ENCODE measurements around the gene FBXW7. TPM values are rescaled to one million over a fixed set of nuclear protein-coding genes. Genes with fewer than 3 reads are reported as not detected.

Gene FBXW7
- total and polyA plus RNA-seq, 2 of the 13 experiments (the other 11 are each of a cell fraction or from before 2014, with no cell fraction given), result 5.0 to 40.9 TPM

DNA sequence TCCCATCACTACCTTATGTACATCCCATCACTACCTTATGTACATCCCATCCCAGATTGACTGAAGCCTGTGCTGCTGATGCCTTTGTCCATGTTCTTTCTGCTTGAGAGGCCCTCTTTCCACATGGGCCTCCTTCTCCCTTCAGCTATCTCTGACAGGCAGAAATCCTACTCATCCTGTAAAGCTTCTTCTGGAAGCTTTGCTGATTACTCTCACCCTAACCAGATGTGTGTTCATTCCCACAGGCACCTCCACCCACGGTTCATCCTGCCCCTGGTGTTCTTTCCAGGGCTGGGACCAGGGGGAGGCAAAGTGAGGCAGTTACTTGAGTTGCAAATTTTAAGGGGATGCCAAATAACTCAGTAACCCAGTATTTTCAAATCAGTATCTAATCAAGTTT lies 22.5 kb upstream of the FBXW7 start:
- no TSS peak for BruUV-seq (replicated peaks)
- CTCF ChIA-PET (ENCODE audit: low intra/inter-chr PET ratio, low total read pairs), result no interaction called here
- TF ChIP-seq SPEN (CRISPR knock-in tag; IDR thresholded peaks at IDR 0.05; ENCODE audit: low read depth) (no peak), EZH2 (conservative IDR thresholded peaks at IDR 0.05; ENCODE audit: low read depth, low read length) (no peak), ZFP82 (CRISPR knock-in tag; IDR thresholded peaks at IDR 0.05; ENCODE audit: borderline replicate concordance) (no peak), ZSCAN25 (CRISPR knock-in tag; IDR thresholded peaks at IDR 0.05) (no peak), ZC3H13 (CRISPR knock-in tag; IDR thresholded peaks at IDR 0.05) (no peak), ZNF781 (CRISPR knock-in tag; IDR thresholded peaks at IDR 0.05; ENCODE audit: borderline replicate concordance, not compliant biosample characterization) (no peak), FOXA3 (CRISPR knock-in tag; IDR thresholded peaks at IDR 0.05) (no peak), ARNT2 (CRISPR knock-in tag; IDR thresholded peaks at IDR 0.05; ENCODE audit: low read depth) (no peak), SSRP1 (CRISPR knock-in tag; IDR thresholded peaks at IDR 0.05) (no peak), THAP11 (CRISPR knock-in tag; IDR thresholded peaks at IDR 0.05) (no peak), NRL (CRISPR knock-in tag; IDR thresholded peaks at IDR 0.05; ENCODE audit: borderline replicate concordance) (no peak), TCF7 (IDR thresholded peaks at IDR 0.05; ENCODE audit: low read depth) (no peak)
- TF ChIP-seq, protein P1, sequence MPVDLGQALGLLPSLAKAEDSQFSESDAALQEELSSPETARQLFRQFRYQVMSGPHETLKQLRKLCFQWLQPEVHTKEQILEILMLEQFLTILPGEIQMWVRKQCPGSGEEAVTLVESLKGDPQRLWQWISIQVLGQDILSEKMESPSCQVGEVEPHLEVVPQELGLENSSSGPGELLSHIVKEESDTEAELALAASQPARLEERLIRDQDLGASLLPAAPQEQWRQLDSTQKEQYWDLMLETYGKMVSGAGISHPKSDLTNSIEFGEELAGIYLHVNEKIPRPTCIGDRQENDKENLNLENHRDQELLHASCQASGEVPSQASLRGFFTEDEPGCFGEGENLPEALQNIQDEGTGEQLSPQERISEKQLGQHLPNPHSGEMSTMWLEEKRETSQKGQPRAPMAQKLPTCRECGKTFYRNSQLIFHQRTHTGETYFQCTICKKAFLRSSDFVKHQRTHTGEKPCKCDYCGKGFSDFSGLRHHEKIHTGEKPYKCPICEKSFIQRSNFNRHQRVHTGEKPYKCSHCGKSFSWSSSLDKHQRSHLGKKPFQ (CRISPR knock-in tag; IDR thresholded peaks at IDR 0.05; ENCODE audit: insufficient replicate concordance), result no peak
- TF ChIP-seq, protein P2, sequence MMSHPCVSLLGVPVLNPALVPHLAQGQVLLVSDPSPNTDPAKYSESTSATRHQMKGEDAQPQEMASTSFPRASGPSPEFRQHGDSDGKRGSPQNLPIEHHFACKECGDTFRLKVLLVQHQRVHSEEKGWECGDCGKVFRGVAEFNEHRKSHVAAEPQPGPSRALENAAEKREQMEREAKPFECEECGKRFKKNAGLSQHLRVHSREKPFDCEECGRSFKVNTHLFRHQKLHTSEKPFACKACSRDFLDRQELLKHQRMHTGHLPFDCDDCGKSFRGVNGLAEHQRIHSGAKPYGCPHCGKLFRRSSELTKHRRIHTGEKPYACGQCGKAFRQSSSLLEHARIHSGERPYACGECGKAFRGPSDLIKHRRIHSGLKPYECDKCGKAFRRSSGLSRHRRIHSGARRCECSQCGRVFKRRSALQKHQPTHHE (CRISPR knock-in tag; IDR thresholded peaks at IDR 0.05; ENCODE audit: borderline replicate concordance), result no peak
- TF ChIP-seq, protein P3, sequence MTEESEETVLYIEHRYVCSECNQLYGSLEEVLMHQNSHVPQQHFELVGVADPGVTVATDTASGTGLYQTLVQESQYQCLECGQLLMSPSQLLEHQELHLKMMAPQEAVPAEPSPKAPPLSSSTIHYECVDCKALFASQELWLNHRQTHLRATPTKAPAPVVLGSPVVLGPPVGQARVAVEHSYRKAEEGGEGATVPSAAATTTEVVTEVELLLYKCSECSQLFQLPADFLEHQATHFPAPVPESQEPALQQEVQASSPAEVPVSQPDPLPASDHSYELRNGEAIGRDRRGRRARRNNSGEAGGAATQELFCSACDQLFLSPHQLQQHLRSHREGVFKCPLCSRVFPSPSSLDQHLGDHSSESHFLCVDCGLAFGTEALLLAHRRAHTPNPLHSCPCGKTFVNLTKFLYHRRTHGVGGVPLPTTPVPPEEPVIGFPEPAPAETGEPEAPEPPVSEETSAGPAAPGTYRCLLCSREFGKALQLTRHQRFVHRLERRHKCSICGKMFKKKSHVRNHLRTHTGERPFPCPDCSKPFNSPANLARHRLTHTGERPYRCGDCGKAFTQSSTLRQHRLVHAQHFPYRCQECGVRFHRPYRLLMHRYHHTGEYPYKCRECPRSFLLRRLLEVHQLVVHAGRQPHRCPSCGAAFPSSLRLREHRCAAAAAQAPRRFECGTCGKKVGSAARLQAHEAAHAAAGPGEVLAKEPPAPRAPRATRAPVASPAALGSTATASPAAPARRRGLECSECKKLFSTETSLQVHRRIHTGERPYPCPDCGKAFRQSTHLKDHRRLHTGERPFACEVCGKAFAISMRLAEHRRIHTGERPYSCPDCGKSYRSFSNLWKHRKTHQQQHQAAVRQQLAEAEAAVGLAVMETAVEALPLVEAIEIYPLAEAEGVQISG (CRISPR knock-in tag; IDR thresholded peaks at IDR 0.05), result no peak
- TF ChIP-seq, protein P4, sequence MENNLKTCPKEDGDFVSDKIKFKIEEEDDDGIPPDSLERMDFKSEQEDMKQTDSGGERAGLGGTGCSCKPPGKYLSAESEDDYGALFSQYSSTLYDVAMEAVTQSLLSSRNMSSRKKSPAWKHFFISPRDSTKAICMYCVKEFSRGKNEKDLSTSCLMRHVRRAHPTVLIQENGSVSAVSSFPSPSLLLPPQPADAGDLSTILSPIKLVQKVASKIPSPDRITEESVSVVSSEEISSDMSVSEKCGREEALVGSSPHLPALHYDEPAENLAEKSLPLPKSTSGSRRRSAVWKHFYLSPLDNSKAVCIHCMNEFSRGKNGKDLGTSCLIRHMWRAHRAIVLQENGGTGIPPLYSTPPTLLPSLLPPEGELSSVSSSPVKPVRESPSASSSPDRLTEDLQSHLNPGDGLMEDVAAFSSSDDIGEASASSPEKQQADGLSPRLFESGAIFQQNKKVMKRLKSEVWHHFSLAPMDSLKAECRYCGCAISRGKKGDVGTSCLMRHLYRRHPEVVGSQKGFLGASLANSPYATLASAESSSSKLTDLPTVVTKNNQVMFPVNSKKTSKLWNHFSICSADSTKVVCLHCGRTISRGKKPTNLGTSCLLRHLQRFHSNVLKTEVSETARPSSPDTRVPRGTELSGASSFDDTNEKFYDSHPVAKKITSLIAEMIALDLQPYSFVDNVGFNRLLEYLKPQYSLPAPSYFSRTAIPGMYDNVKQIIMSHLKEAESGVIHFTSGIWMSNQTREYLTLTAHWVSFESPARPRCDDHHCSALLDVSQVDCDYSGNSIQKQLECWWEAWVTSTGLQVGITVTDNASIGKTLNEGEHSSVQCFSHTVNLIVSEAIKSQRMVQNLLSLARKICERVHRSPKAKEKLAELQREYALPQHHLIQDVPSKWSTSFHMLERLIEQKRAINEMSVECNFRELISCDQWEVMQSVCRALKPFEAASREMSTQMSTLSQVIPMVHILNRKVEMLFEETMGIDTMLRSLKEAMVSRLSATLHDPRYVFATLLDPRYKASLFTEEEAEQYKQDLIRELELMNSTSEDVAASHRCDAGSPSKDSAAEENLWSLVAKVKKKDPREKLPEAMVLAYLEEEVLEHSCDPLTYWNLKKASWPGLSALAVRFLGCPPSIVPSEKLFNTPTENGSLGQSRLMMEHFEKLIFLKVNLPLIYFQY (CRISPR knock-in tag; IDR thresholded peaks at IDR 0.05; ENCODE audit: borderline replicate concordance), result no peak

More for the DNA sequence above, 22.5 kb upstream of the FBXW7 start:
- Histone ChIP-seq H3K36me3 (replicated peaks in 1 of 2; ENCODE audit: control insufficient read depth in 1 of 2, insufficient read depth in 2 of 2, low read length in 2 of 2) (no peaks in the 10 kb centered on the region), H3K79me2 (ENCODE audit: insufficient read depth, low read length) (no peaks in the 10 kb centered on the region), H3K9ac (ENCODE audit: insufficient read depth, low read depth, low read length) (no peak overlapping the region), H3K27ac (ENCODE audit: extremely low read length, insufficient read depth, low read length) (no peak overlapping the region), H2AFZ (ENCODE audit: low read length) (no peak overlapping the region), H3K4me2 (ENCODE audit: low read depth, low read length) (no peak overlapping the region), H3K27me3 (ENCODE audit: control insufficient read depth in 1 of 2, insufficient read depth in 2 of 2, low read length in 2 of 2) (peaks cover 0 to 3% of the 10 kb centered on the region in 2 experiments; a peak in 1 of 5 replicates), H4K20me1 (ENCODE audit: insufficient read depth, low read length) (no peaks in the 10 kb centered on the region), H3K4me1 (ENCODE audit: insufficient read depth, low read length) (no peaks in the 10 kb centered on the region), H3K9me3 (ENCODE audit: low read length) (no peaks in the 10 kb centered on the region), H3K4me3 (replicated peaks in 1 of 3; ENCODE audit: insufficient read depth in 1 of 3, low read depth in 2 of 3, low read length in 3 of 3) (no peak overlapping the region)
- FAIRE-seq, result no peak
- ATAC-seq, result no peak
- no peak for DNase-seq (ENCODE audit: low spot score)
- intact Hi-C loops (cut with micrococcal nuclease; ENCODE audit: unreplicated experiment), result no loop called here
- POLR2A ChIA-PET, result no interaction called here
- in situ Hi-C loops (cut with HindIII; ENCODE audit: extremely low pct_ligation_motif_present, low pct_unique_long_range_greater_than_20kb), result no loop called here
- 0% methylated on average over 1 of the region's 1 CpG for WGBS (ENCODE audit: low lambda C conversion rate)

Measured in HepG2 (cell line).